Fibroblast of skin of left quadriceps (primary cell): Measurements from ENCODE around the gene PCNX1.
A peak's percentile ranks its signal among the peaks of the same experiment; 100 is the strongest.
"Not testable (repeated sequence)": the region's sequence is repeated elsewhere in the genome, so short reads cannot be mapped to it uniquely, and the experiment has no call there.

Source experiments
- DNase-seq, 2 experiments: peaks; one replicate each; pipeline ENCODE4 v3.0.0-alpha.2; 2013; ENCODE audit warnings: low read depth in 2 of 2

PCNX1 gene

DNA sequence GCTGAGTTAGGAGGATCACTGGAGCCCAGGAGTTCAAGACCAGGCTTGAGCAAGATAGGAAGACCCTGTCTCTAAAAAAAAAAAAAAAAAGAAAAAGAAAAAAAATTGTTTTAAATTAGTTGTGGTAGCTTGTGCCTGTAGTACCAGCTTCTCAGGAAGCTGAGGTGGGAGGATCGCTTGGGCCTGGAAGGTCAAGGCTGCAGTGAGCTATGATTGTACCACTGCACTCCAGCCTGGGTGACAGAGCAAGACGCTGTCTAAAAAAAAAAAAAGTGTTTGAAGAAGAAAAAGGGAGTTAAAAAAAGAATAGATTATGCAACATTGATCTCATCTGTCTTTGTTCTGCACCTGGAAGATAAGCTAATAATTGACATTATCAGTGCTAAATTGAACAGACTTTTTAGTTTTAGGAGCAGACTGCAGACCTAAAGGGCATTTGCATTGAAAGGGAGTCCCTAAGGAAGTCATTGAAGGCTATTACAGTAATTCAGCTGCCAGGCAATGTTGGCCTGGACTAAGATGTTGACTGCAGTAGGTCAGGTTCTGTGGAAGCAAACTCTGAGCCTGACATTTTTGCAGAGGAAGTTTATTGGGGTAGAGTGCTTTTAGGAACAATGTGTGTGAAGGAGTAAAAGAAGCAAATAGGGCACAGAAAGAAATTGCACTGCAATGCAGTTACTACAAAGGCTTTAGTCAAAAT is 215.8 kb downstream of the PCNX1 start:
- DNase-seq = no peak

DNA sequence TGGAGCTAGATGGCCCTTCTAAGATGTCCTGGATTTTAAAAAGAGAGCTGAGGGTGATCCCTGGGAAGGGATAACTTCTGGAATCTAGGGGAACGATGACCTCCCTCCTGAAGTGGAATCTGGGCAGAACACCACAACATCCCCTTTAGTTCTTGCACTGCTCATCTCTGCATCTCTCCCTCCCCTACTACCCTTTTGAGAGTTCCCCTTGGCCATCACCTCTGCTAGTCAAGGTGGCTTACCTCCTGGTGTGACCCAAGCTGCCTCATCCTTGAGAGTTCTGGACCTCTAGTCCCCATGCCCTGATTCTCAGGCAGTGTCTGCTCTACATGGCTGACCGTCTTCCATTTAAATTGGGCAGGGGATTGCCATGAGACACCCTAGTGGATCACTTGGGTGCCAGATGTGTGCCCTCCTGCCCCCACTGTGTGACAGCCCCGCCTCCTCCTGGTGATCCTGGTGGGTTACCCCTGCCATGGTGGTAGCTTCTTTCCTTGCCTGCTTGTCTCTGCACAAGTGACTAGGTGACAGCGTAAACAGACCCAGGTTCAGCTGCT is 216.4 kb downstream of the PCNX1 start:
- DNase-seq = no peak

DNA sequence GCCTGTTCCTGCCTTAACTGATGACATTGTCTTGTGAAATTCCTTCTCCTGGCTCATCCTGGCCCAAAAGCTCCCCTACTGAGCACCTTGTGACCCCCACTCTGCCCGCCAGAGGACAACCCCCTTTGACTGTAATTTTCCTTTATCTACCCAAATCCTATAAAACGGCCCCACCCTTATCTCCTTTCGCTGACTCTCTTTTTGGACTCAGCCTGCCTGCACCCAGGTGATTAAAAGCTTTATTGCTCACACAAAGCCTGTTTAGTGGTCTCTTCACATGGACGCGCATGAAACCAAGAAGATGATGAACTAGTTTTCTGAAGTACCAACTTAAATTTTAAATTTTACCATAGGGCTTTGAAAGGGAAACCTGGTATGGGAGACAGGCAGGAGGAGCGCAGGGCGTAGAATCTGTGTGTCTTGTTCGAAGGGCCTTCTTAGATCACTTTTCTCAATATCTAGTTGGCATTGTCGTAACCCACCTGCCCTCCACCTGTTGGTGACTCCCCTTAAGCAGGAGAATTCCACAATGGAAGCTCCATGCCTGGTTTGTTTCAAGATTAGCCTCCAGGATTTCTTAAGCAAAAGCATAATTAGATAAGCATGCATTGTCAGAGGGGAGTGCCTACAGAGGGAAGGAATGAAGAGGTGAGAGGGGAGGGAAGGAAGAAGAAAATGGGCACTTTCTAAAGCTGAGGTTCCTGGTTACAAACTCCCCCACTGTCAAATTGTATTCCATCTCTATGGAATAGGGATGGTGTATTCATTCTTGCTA is 222.6 kb downstream of the PCNX1 start:
- DNase-seq = not testable (repeated sequence)

DNA sequence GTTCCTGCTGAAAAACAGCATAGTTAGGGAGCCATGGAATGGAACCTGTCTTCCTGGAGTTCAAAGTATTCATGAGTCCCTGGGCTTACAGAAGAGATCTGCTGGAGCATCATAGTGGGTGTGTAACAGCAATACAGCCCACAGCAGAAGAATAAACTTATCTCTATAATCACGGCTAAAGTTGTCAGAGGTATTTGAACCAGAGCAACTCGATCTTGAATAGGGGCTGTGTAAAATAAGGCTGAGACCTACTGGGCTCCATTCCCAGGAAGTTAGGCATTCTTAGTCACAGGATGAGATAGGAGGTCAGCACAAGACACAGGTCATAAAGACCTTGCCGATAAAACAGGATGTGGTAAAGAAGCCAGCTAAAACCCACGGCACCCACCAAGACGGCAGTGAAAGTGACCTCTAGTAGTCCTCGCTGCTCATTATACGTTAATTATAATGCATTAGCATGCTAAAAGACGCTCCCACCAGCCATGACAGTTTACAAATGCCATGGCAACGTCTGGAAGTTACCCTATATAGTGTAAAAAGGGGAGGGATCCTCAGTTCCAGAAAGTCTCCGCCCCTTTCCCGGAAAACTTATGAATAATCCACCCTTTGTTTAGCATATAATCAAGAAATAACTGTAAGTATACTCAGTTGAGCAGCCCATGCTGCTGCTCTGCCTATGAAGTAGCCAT is 223.4 kb downstream of the PCNX1 start:
- no peak for DNase-seq

DNA sequence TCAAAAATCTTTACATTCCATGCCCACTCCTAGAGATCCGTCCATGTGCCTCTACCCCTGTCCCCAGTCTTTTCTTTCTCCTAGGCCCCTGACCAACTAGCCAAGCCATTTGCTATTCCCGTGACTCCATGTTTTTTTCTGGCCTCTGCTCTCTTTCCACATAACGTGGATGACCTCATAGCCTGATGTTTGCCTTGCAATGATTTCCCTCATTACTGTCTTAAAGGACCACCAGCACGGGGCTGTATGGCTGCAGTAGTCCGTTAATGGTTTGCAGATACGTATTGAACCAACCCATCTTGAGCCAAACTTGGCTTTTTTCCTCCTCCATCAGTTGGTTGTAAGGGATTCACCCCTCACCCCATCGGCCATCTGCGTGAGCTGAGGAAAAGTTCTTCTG is 226.0 kb downstream of the PCNX1 start:
- no peak for DNase-seq

DNA sequence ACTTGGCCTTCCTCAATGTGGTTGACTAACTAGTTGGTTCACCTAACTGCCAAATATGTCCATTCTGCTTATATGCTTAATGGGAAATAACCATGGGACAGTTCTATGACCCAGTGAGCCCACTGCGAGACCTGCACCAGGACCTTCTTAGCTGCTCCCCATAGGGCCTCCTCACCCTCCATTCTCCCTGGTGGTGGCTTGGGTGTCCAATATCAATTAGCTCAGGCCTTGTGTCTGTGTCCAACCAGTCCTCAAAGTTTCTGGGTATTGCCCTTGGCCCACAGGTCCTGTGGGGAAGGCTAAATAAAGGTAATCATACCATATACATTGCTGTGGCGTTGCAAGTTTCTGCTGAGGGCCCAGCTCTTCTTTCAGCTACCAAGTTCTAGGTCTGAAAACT is 228.2 kb downstream of the PCNX1 start:
- DNase-seq = no peak

DNA sequence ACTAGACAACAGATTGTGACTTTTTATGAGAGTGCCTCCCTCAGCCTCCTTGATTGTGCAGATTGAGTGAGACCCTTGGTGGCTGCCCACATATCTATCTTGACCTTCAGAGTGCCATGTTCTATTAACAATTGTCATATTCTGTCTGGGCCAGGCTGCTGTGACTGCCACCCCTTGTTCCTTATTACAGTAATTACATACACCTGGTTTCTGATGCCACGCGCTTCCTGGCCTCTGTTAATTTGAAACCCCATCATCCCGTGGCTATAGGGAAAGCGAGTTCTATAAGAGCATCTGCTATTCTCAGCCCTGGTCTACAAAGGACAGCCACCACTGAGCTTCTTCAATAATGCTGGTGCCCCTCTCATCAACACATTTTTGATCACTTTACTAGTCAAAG is 228.7 kb downstream of the PCNX1 start:
- DNase-seq = no peak

DNA sequence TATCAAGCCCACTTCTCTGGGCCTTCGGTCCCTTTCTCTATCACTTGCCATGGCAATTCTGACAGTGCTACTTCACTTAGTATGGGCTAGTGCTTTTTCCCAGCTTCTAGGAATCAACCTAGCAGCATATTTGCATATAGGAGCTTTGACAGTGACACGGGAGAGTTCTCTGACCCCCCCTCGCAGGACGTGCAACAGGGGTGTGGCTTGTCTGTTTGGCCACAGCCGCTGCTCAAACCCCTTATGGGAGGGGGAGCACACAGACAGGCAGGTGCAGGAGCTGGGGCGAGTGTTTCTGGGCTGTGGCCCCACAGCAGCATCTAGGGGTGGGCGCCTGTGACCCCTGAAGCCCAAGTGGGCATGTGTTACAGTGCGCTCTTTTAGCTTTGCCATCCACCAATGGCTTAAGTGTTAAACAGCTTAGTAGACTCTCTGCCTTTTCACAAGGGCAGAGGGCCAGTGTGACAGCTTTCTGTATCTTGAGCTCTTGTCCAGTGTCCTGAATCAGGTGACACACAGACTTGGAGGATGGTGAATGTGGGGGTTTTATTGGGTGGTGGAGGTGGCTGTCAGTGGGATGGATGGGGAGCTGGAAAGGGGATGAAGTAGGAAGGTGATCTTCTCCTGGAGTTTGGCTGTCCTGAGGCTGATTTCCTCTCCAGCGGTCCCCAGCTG is 229.3 kb downstream of the PCNX1 start:
- DNase-seq = no peak

DNA sequence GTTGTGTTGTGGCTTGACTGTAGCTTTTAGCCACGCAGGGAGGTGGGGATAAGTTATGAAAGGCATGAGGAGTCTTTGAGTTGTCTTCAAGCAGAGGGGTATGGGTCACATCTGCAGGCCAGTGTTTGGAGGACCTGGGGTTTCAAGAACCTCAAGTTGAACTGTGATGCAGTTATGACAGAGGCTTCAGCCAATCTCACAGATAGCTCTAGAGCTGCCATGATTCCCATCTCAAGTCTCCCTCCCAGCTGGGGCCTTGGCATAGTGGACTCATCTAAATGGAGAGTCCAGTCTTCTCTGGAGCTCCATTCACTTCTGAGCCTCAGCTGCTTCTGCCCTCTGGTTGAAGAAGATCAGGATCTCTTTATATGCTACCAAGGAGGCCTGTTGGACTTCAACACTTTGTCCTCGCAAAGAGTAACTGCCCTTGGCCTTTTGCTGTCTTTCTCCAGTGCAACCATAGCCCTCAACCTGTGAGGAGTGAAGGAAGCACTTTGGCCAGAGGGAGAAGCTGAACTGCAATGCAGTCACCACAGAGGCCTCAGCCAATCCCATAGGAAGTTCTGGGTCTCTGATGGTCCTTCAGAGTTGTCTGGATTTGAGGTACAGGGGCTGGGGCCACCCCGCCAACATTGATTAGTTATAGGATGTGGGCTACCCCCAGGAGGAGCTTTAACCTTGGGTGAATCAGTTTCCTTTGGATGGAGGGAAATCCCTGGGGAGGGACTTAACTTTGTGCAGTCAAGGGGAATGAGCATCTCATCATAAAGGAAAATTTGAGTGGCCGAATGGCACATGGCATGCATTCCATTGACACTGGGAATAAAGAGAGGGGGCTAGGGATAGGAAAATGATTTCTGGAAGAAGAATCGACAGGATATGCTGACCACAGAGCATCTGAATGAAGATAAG is 230.5 kb downstream of the PCNX1 start:
- no peak for DNase-seq

DNA sequence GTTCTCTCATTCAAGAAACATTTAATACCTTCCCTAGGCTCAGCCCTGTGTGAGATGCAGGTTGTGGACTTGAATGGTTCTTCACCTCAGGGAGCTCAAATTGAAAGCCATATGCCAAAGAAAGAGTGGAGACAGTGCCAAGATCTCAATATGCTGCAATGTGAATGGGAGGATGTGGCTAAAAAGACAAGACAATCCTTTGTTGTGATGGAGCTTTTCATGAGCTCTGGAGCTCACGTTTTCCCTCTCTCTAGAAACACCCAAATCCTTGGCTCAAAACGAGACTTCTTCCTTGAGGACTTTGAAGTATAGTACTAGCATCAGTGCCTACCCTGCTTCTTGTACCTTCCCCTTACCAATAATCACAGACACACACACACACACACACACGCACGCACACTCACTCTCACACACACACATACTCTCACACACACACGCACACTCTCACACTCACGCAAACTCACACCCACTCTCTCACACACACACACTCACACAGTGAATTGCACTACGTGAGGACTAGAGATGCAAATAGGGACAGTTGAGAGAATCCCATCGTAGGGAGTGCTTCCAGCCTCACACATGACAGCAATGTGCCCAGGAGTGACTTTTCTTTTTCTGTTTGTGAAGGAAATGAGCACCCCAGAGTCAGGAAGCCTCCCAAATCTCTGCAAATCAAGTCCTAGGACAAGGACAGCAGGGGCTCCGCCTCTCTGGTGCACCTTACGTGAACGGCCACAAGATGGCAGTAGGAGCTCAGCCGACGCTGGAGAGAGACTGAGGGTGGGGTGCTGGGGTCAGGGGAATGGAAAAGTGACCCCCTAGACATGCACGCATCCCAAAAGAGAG is 231.4 kb downstream of the PCNX1 start:
- no peak for DNase-seq

DNA sequence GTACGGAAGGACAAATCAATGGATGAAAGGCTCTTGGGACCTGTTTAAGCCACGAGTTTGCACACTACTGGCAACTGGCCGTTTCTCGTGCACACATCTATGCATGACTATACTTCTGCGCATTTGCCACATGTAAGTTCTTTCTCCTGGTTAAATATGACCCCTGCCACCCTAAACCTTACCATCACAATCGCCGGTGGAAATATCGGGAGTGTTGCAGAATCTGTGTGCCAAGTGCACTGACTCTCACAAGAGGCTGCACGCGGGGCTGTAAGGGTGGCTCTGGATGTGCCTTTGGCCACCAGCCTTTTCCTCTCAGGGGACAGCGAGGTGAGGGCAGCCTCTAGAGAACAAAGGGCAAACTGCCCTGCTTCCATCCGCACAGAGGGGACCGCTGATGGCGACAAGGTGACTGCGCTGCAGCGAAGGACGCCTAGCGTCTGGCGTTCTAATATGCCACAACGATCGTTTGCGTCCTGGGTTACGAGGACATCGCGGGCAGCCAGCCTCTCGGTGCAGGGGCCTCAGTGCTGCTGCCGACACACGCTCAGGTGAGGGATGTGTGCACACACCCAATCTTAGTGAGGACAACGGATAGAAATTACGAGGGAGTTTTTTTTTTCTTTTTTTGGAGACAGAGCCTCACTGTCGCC is 232.2 kb downstream of the PCNX1 start:
- DNase-seq = no peak

DNA sequence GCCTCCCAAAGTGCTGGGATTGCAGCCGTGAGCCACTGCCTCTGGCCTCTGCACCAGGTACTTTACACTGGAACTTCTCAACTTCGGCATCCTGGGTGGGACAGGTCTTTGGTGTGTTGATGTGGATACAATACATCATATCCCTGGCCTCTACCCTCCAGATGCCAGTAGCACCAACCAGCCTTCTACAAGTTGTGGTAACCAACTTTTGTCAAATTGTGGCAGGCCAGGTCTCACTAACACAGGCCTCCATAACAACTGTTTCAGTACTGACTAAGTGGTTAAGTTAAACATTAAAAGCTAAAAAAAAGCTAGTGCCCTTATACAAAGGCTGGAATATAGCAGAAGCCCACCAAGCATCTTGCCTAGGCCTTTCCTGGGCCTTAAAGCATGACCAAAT is 232.9 kb downstream of the PCNX1 start:
- no peak for DNase-seq

DNA sequence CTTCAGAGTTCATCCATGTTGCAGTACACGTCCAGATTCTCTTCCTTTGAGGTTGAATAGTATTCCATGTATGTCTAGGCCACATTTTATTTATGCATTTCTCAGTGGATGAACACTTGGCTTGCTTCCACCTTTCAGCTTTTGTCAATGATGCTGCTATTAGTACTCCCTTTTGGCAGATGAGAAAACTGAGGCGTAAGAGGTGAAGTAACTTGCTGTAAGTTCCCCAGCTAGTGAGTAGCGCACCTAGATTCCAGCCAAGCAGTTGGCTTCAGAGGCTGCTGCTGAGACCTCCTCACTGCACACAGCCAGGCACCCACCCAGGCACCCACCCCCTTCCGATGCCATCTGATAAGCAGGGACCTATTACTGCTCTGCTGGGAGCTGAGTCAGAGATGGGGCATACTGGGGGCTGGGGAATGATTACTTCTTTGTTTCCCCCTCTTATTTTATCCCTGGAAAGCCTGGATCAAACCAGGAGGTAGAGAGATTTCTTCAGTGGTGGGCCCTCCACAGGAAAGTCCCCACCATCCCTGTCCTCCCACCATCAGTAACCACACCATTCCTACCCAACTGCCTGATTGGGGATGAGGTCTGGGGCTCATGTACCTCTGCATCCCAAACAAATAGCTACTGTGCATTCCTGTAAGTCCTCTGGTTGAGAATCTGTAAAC is 234.6 kb downstream of the PCNX1 start:
- DNase-seq = peak in 1 of 2 experiments; percentile 30

DNA sequence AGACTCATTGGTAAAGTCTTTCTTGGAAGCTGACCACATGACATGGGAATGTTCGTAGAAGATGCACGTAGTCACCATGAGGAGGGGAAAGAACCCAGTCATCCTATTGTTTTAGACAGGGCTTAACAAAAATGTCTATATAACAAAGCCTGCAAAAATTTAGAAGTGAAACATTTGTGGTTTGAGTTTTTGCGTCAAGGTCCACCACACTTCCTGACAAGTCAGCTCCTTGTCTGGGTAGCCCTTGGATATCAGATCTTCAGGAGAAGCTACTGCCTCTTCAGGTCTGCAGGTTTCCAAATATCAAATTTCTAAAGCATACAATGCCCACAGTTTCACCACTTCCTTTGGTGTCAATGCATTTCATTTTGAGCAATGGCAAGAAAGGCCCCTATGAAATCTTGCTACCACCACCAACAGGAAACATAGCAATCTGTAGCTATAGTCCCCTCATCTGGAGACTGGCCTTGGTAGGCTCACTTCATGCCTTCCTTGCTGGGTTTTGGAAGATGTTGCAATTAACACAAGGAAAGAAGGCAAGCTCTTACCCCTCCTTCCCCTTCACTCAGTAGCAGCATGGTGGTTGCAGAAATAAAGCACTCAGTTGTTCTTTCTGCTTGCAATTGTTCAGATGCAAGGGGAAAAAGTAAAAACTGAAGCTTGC is 235.2 kb downstream of the PCNX1 start:
- peak; percentile 93 for DNase-seq

DNA sequence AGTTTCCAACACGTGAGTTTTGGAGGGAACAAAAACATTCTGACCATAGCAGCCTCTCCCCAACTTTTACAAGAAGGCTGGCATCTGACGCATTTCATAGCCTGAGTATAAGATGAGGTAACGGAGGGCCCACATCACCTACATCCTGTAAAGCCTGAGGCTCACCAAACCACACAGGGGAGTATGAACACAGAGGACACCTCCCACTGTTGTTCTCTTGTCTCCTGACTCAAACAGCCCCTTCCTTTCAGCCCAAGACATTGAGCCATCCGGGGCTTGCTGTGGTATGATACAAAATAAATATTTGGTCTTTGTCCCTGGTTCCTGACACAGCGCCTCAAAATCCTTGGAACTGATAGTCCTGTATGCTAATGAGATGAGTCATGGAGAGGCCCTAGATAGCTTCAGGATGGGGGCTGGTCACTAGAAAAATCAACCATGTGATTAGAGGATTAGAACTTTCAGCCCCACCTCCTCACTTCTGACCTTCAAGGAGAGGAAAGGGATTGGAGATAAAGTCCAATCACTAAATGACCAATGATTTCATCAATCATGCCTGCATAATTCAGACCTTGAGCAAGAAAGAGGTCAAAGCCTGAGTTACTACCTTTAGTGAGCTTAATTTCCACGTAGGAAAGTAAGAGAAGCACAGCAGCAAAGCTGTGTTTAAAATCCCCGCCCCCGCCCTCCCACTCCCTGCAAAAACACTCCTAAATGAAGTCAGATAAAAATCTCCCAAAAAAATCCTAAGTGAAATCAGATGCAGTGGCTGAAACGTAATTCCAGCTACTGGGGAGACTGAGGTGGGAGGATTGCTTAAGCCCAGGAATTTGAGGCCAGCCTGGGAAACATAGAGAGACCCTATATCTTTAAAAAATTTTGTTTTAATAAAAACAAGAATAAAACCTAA is 236.4 kb downstream of the PCNX1 start:
- DNase-seq = peak in 1 of 2 experiments; percentile 45

DNA sequence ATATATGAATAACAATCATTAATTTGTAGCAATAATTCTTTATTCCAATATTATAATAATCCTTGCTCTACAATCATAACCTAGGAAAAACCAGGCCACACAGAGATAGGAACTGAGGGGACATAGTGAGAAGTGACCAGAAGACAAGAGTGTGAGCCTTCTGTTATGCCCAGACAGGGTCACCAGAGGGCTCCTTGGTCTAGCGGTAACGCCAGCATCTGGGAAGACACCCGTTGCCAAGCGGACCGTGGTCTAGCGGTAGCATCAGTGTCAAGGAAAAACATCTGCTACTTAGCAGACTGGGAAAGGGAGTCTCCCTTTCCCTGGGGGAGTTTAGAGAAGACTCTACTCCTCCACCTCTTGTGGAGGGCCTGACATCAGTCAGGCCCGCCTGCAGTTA is 240.1 kb downstream of the PCNX1 start:
- DNase-seq = not testable (repeated sequence)

DNA sequence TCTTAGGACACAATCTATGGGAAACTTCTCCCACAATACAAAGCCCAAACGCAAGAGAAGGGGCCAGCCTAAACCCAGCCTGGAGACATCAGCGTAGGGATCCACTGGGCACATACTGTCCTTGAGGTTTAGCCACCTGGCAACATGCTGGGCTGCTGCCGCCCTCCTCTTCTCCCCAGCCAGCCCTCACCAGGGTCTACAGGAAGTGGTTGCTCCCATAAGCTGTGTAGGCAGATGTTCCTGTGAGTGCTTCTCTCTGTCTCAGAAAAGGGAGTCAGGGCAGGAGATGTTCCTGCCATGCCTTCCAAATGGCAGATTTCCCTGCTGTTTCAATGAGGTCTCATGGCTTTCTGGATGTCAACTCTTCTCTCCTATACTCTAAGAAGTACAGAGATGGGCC is 241.4 kb downstream of the PCNX1 start:
- DNase-seq = no peak
